NCI-H1417 treated with DMSO at 0.1 percent for 48 hours (cell line): Measurements from ENCODE around the gene MAPKAP1.

ENCODE experiments used
- DNase-seq: peaks from one replicate; lab custom pipeline; 2025; lab: John Stamatoyannopoulos, UW

Gene MAPKAP1

GRCh38 chr9:125534971-125535701, 171.9 kb downstream of the MAPKAP1 start:
- DNase-seq, result no peak

- DNase-seq, result no peak
Measured at GRCh38 chr9:125532812-125533594, 174.0 kb downstream of the MAPKAP1 start.

GRCh38 chr9:125532412-125532811, 174.6 kb downstream of the MAPKAP1 start:
- DNase-seq, result no peak

- no peak for DNase-seq
Measured at GRCh38 chr9:125529589-125530515, 177.2 kb downstream of the MAPKAP1 start.

- no peak for DNase-seq
Measured at GRCh38 chr9:125529107-125529506, 177.9 kb downstream of the MAPKAP1 start.

- DNase-seq, result no peak
Measured at GRCh38 chr9:125527471-125528002, 179.5 kb downstream of the MAPKAP1 start.

- DNase-seq, result no peak
Measured at GRCh38 chr9:125525921-125526631, 180.9 kb downstream of the MAPKAP1 start.

- DNase-seq, result no peak
Measured at GRCh38 chr9:125524583-125525355, 182.2 kb downstream of the MAPKAP1 start.

- DNase-seq, result no peak
Measured at GRCh38 chr9:125523681-125524080, 183.3 kb downstream of the MAPKAP1 start.

- no peak for DNase-seq
Measured at GRCh38 chr9:125522328-125522725, 184.7 kb downstream of the MAPKAP1 start.

- no peak for DNase-seq
Measured at GRCh38 chr9:125521462-125522327, 185.3 kb downstream of the MAPKAP1 start.

- DNase-seq, result no peak
Measured at GRCh38 chr9:125519734-125520133, 187.3 kb downstream of the MAPKAP1 start.

- no peak for DNase-seq
Measured at GRCh38 chr9:125517577-125517976, 189.4 kb downstream of the MAPKAP1 start.

- DNase-seq, result no peak
Measured at GRCh38 chr9:125515983-125516940, 190.7 kb downstream of the MAPKAP1 start.

- DNase-seq, result no peak
Measured at GRCh38 chr9:125515281-125515680, 191.7 kb downstream of the MAPKAP1 start.

- no peak for DNase-seq
Measured at GRCh38 chr9:125514468-125514867, 192.5 kb downstream of the MAPKAP1 start.

- no peak for DNase-seq
Measured at GRCh38 chr9:125513668-125514413, 193.2 kb downstream of the MAPKAP1 start.

- no peak for DNase-seq
Measured at GRCh38 chr9:125513303-125513667, 193.7 kb downstream of the MAPKAP1 start.
